ENCODE results near the gene STRC.
"Not testable (repeated sequence)": the region's sequence is repeated elsewhere in the genome, so short reads cannot be mapped to it uniquely, and the experiment has no call there.

DNA sequence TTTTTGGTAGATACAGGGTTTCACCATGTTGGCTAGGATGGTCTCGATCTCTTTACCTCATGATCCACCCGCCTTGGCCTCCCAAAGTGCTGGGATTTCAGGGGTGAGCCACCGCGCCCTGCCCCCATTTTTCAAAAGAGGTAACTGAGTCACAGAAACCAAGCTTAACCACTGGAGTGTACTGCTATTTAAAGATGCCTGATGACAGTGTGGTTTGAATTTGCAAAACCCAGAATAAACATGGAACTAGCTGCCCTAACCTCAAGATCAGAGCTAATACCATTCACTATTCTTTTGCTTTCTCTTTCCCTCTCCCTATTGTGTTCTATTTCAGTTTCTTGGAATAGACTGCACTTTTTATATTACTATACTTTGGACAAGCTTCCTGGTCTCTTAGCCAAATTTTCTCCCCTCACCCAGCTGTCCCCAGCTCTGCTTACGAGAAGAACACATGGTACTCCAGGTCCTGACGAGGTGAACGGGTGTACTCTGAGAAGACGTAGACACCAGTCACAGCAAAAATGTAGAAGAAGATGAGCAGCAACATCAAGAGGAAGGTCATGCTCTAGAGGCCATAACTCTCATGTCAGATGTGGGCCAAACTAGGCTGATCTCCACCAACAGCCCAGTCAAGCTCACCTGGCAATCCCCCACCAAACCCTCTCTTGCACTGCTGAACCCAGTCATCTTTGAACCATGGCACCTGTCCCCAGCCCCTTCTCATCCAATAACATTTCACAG is 20.0 kb upstream of the STRC start:
- TF ChIP-seq, protein P1, sequence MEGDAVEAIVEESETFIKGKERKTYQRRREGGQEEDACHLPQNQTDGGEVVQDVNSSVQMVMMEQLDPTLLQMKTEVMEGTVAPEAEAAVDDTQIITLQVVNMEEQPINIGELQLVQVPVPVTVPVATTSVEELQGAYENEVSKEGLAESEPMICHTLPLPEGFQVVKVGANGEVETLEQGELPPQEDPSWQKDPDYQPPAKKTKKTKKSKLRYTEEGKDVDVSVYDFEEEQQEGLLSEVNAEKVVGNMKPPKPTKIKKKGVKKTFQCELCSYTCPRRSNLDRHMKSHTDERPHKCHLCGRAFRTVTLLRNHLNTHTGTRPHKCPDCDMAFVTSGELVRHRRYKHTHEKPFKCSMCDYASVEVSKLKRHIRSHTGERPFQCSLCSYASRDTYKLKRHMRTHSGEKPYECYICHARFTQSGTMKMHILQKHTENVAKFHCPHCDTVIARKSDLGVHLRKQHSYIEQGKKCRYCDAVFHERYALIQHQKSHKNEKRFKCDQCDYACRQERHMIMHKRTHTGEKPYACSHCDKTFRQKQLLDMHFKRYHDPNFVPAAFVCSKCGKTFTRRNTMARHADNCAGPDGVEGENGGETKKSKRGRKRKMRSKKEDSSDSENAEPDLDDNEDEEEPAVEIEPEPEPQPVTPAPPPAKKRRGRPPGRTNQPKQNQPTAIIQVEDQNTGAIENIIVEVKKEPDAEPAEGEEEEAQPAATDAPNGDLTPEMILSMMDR (IDR thresholded peaks at IDR 0.05): not testable (repeated sequence)
- TF ChIP-seq POLR2A (IDR thresholded peaks at IDR 0.05): not testable (repeated sequence)

All from ovary (tissue), 3 donors.